Measurements from ENCODE around the gene C1orf198. TPM values are rescaled to one million over a fixed set of nuclear protein-coding genes. Genes with fewer than 3 reads are reported as not detected.
A peak's percentile ranks its signal among the peaks of the same experiment; 100 is the strongest.

Gene C1orf198
- total and polyA plus RNA-seq, 2 of the 4 experiments (the other 2 are of a cell fraction), result 67.4 to 76.2 TPM

DNA sequence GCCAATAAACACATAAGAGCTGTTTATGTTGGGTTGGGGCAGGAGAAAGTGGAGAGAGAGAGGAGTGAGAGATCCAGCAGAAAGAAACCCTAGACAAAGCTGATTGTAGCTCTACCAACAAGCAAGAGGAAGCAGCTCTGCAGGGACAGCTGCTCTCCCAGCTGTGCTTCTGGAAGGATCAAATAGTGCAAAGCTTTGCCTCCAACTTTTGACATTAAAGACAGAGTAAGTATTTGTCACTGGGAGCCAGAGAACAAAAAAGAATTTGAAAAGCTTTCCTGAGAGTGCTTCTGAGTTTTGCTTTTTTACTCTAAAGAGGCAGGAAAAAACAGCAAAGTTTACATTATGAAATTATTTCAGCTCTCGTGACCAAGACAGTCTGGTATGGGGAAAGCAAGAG, 28.5 kb upstream of the C1orf198 start:
- CTCF ChIA-PET, result no interaction called here

More for the DNA sequence above, 28.5 kb upstream of the C1orf198 start:
- Histone ChIP-seq H3K4me3 (ENCODE audit: insufficient read depth, low read depth, low read length) (no peak overlapping the region), H3K14ac (replicated peaks; ENCODE audit: low read depth, low read length) (no peak overlapping the region), H4K20me1 (ENCODE audit: insufficient read depth, low read length) (no peaks in the 10 kb centered on the region), H3K4me2 (ENCODE audit: low read depth, low read length) (peak overlapping the region; percentile 63; the same call in 1 of the 2 replicates), H3K9me1 (ENCODE audit: insufficient read depth, low read length) (no peaks in the 10 kb centered on the region; the same call in 1 of the 2 replicates), H2BK120ac (ENCODE audit: low read depth, low read length) (peak overlapping the region; percentile 28), H3K9me3 (ENCODE audit: control insufficient read depth, insufficient read depth, low read length) (no peaks in the 10 kb centered on the region), H3K27me3 (ENCODE audit: control insufficient read depth, insufficient read depth, low read length) (no peaks in the 10 kb centered on the region), H4K5ac (ENCODE audit: low read depth, low read length) (peak overlapping the region; percentile 45; the same call in 1 of the 2 replicates), H4K8ac (ENCODE audit: low read depth in 2 of 2, low read length in 2 of 2) (no peak overlapping the region; a peak in 1 of 4 replicates), H3K9ac (ENCODE audit: low read depth, low read length) (no peak overlapping the region), H4K91ac (ENCODE audit: insufficient read depth, low read depth, low read length) (no peak overlapping the region), H3K36me3 (ENCODE audit: control insufficient read depth, insufficient read depth, low read length) (no peaks in the 10 kb centered on the region), H3K79me1 (ENCODE audit: low read depth in 1 of 2, low read length in 2 of 2) (no peaks in the 10 kb centered on the region), H3K4me1 (ENCODE audit: control insufficient read depth, insufficient read depth, low read length) (peaks cover 8% of the 10 kb centered on the region), H2AK5ac (ENCODE audit: low read depth, low read length) (no peak overlapping the region), H3K4ac (ENCODE audit: low read depth, low read length) (peak overlapping the region; percentile 67; the same call in 1 of the 2 replicates), H2BK15ac (ENCODE audit: low read depth, low read length) (no peak overlapping the region), H3K27ac (ENCODE audit: insufficient read depth, low read length) (peak overlapping the region; percentile 74; the same call in 1 of the 2 replicates), H2AFZ (replicated peaks; ENCODE audit: low read length, poor library complexity) (no peak overlapping the region), H2AK9ac (replicated peaks; ENCODE audit: low read depth, low read length, poor library complexity) (no peak overlapping the region), H2BK20ac (ENCODE audit: low read depth, low read length) (no peak overlapping the region), H3K18ac (ENCODE audit: low read depth, low read length) (peak overlapping the region; percentile 45; the same call in 1 of the 2 replicates), H3K23ac (ENCODE audit: low read depth, low read length) (0 out of 2 replicates have a peak overlapping the region, but pooled peaks have one; percentile 0), H3K56ac (ENCODE audit: extremely low read depth, insufficient read depth, low read length) (no peak overlapping the region), H2BK5ac (ENCODE audit: low read depth, low read length, poor library complexity, severe bottlenecking) (peak overlapping the region; percentile 41)
- ATAC-seq (ENCODE audit: low read depth), result peak; percentile 51
- dilution Hi-C loops (cut with HindIII; ENCODE audit: low sequenced_read_pairs, unreplicated experiment), result no loop called here
- WGBS, 2 experiments (ENCODE audit: extremely low coverage in 2 of 2, insufficient read length in 1 of 2), result no CpG with 5 or more reads among the region's 1 CpG
- in situ Hi-C loops (cut with MboI; ENCODE audit: low sequenced_read_pairs), result no loop called here
- no TSS peak for BruUV-seq (replicated peaks)
- intact Hi-C loops (cut with micrococcal nuclease), result no loop called here
- TF ChIP-seq POLR2A (IDR thresholded peaks at IDR 0.05; ENCODE audit: low read depth, low read length), result no peak
- TF ChIP-seq BHLHE40 (IDR thresholded peaks at IDR 0.05; ENCODE audit: low read depth, low read length), result peak; percentile 67; the same call in 1 of the 2 replicates
- TF ChIP-seq, protein P1, sequence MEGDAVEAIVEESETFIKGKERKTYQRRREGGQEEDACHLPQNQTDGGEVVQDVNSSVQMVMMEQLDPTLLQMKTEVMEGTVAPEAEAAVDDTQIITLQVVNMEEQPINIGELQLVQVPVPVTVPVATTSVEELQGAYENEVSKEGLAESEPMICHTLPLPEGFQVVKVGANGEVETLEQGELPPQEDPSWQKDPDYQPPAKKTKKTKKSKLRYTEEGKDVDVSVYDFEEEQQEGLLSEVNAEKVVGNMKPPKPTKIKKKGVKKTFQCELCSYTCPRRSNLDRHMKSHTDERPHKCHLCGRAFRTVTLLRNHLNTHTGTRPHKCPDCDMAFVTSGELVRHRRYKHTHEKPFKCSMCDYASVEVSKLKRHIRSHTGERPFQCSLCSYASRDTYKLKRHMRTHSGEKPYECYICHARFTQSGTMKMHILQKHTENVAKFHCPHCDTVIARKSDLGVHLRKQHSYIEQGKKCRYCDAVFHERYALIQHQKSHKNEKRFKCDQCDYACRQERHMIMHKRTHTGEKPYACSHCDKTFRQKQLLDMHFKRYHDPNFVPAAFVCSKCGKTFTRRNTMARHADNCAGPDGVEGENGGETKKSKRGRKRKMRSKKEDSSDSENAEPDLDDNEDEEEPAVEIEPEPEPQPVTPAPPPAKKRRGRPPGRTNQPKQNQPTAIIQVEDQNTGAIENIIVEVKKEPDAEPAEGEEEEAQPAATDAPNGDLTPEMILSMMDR (conservative IDR thresholded peaks at IDR 0.05; ENCODE audit: low read depth, low read length), result no peak
- no peak for TF ChIP-seq CEBPB (IDR thresholded peaks at IDR 0.05; ENCODE audit: low read depth, low read length)
- POLR2A ChIA-PET (ENCODE audit: unreplicated experiment), result interaction anchor here (1.2 kb wide), 1 partner anchor 29 kb away, joined by 7 read pairs; the partner anchor contains the start of gene C1orf198
- peak; percentile 24 for DNase-seq

Data from IMR-90 (cell line).